Neural crest cell (in vitro differentiated cells): ENCODE measurements around the gene USP33. TPM values are rescaled to one million over a fixed set of nuclear protein-coding genes. Genes with fewer than 3 reads are reported as not detected.
"Not testable (repeated sequence)": the region's sequence is repeated elsewhere in the genome, so short reads cannot be mapped to it uniquely, and the experiment has no call there.

Source experiments
- DNase-seq: peaks from one replicate; pipeline ENCODE4 v3.0.0; 2021; ENCODE audit warnings: low read depth, mixed read lengths, low spot score
- H3K27ac Mint-ChIP-seq: one replicate; pipeline ENCODE4 v1.8.0; 2021; ENCODE audit warnings: mild to moderate bottlenecking, mixed read lengths; ENCODE audit not compliant: unreplicated experiment
- H3K27me3 Mint-ChIP-seq: 2 replicates; pipeline ENCODE4 v1.8.0; 2021; ENCODE audit warnings: low read depth, mild to moderate bottlenecking, mixed read lengths
- H3K36me3 Mint-ChIP-seq: 2 replicates; pipeline ENCODE4 v1.8.0; 2021; ENCODE audit warnings: low read depth, mild to moderate bottlenecking, mixed read lengths
- H3K4me1 Mint-ChIP-seq: 2 replicates; pipeline ENCODE4 v1.8.0; 2021; ENCODE audit warnings: mixed read lengths
- H3K4me3 Mint-ChIP-seq: one replicate; pipeline ENCODE4 v1.8.0; 2021; ENCODE audit warnings: mild to moderate bottlenecking, mixed read lengths
- H3K9me3 Mint-ChIP-seq: 2 replicates; pipeline ENCODE4 v1.8.0; 2021; ENCODE audit warnings: mixed read lengths
- CTCF ChIP-seq: fragments of 200-600 bp; sonication (generic); conservative IDR thresholded peaks from 2 replicates; pipeline ENCODE4 v1.5.0; 2021; ENCODE audit warnings: antibody characterized with exemption, mild to moderate bottlenecking
- total RNA-seq: library from RNA; stranded (reverse); gene quantifications from 2 replicates; pipeline ENCODE4 v1.2.1, GENCODE V29; 2021

USP33 gene
- total RNA-seq, 1 donor from 2014 or later = 64.1 TPM

DNA sequence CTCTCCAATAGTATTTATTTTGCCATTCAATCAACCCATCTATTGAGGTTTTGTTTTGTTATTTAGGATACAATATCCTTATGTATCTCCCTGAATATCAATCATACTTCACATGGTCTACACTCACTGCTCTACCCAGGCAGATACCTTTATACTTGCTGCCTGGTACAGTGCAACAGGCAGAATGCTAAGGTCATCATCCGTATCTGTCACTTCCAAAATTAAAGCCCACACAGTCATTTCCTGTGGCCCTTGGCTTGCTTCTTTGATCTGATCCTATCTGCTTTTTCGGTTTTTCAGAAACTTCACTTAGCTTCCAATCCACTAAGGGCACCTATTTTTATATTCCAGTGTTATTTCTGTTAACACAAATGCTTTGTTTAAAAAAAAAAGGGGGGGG, 54.9 kb downstream of the USP33 start:
- Mint-ChIP-seq H3K36me3 (peaks cover 5% of the 10 kb centered on the region), H3K9me3 (peaks cover under 1% of the 10 kb centered on the region), H3K27ac (no peak overlapping the region), H3K27me3 (no peaks in the 10 kb centered on the region), H3K4me3 (no peak overlapping the region), H3K4me1 (no peaks in the 10 kb centered on the region)
- TF ChIP-seq CTCF = no peak
- DNase-seq = no peak

GRCh38 chr1:77699673-77700072, 60.0 kb downstream of the USP33 start:
- H3K9me3 Mint-ChIP-seq, H3K36me3 Mint-ChIP-seq, H3K27me3 Mint-ChIP-seq: not testable (repeated sequence)

GRCh38 chr1:77697441-77697840, 62.2 kb downstream of the USP33 start:
- H3K9me3 Mint-ChIP-seq = peaks cover 2% of the 10 kb centered on the region
- no peaks in the 10 kb centered on the region for H3K4me1 Mint-ChIP-seq
- DNase-seq = no peak
- peaks cover 12% of the 10 kb centered on the region for H3K36me3 Mint-ChIP-seq
- H3K4me3 Mint-ChIP-seq = no peak overlapping the region
- TF ChIP-seq CTCF = no peak
- H3K27me3 Mint-ChIP-seq = no peaks in the 10 kb centered on the region
- no peak overlapping the region for H3K27ac Mint-ChIP-seq

More at GRCh38 chr1:77699673-77700072, 60.0 kb downstream of the USP33 start:
- not testable (repeated sequence) for H3K4me3 Mint-ChIP-seq, H3K4me1 Mint-ChIP-seq, H3K27ac Mint-ChIP-seq, DNase-seq

DNA sequence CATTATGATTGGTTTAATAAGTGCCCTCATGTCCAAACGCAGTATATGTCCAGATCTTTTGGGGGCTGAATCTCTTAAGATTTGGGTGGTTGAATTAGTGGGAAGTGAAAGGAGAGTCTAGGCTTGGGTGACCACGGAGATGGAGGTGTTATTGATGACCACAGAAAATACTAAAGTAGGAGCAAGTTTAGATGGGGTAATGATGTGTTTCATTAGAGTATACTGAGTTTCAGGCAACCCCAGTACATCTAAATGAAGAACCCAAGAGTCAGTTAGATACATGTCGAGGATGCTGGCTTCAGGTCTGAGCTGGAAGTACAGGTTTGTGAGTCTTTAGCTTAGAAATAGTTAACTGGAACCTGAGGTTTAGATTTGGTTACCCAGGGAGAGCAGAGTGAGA, 70.7 kb downstream of the USP33 start:
- Mint-ChIP-seq H3K4me1 (peaks cover 5% of the 10 kb centered on the region), H3K4me3 (no peak overlapping the region), H3K27ac (no peak overlapping the region), H3K36me3 (peaks cover 14% of the 10 kb centered on the region), H3K27me3 (no peaks in the 10 kb centered on the region), H3K9me3 (no peaks in the 10 kb centered on the region)
- DNase-seq = no peak
- TF ChIP-seq CTCF = no peak

DNA sequence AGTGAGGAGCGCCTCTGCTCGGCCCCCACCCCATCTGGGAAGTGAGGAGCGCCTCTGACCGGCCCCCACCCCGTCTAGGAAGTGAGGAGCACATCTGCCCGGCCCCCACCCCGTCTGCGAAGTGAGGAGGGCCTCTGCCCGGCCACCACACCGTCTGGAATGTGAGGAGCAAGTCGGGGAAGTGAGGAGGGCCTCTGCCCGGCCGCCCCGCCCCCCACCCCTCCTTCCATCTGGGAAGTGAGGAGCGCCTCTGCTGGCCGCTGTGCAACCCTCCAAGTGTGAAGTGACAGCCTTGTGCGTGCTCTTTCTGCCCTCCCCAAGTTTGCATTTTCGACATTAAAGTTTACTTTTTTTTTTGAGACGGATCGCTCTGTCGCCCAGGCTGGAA, 72.1 kb downstream of the USP33 start:
- H3K4me3 Mint-ChIP-seq = peak overlapping the region; percentile 79
- H3K9me3 Mint-ChIP-seq = no peaks in the 10 kb centered on the region
- peaks cover 10% of the 10 kb centered on the region for H3K4me1 Mint-ChIP-seq
- TF ChIP-seq CTCF = peak; percentile 49
- H3K36me3 Mint-ChIP-seq = peaks cover 12% of the 10 kb centered on the region
- peak overlapping the region; percentile 75 for H3K27ac Mint-ChIP-seq
- peak; percentile 26 for DNase-seq
- H3K27me3 Mint-ChIP-seq = no peaks in the 10 kb centered on the region

GRCh38 chr1:77686796-77687518, 72.7 kb downstream of the USP33 start:
- peak overlapping the region; percentile 33 for H3K4me3 Mint-ChIP-seq
- peaks cover 12% of the 10 kb centered on the region for H3K4me1 Mint-ChIP-seq
- no peak for DNase-seq
- H3K27me3 Mint-ChIP-seq = no peaks in the 10 kb centered on the region
- TF ChIP-seq CTCF = no peak
- no peaks in the 10 kb centered on the region for H3K9me3 Mint-ChIP-seq
- no peak overlapping the region for H3K27ac Mint-ChIP-seq
- peaks cover 12% of the 10 kb centered on the region for H3K36me3 Mint-ChIP-seq
